PC-3 (cell line): Measurements from ENCODE around the gene TUBB. TPM values are rescaled to one million over a fixed set of nuclear protein-coding genes. Genes with fewer than 3 reads are reported as not detected.
A peak's percentile ranks its signal among the peaks of the same experiment; 100 is the strongest.

Experiments
- ATAC-seq: fragments of 200-7000 bp; cut with Tn5 transposase; 2 replicates; pipeline ENCODE4 v1.9.1; 2020; ENCODE audit warnings: mild to moderate bottlenecking, moderate library complexity
- BruUV-seq: library from RNA; stranded (reverse); fragments of 400-500 nt; replicated peaks from 2 replicates; lab custom pipeline; 2021; lab: Mats Ljungman, UMichigan
- CTCF ChIA-PET: fragments of 300-600 bp; sonication (Branson Sonifier 250); formaldehyde crosslinking; loops from one replicate; lab custom pipeline; 2022; ENCODE audit warnings: antibody characterized with exemption; lab: Charles Lee
- POLR2A ChIA-PET: fragments of 300-600 bp; sonication (Branson Sonifier 250); formaldehyde crosslinking; loops from one replicate; lab custom pipeline; 2022; ENCODE audit warnings: antibody characterized with exemption; ENCODE audit not compliant: unreplicated experiment; lab: Charles Lee
- DNase-seq: peaks from one replicate; pipeline ENCODE4 v3.0.0-alpha.2; 2015
- H2AFZ ChIP-seq: fragments of 300-600 bp; sonication (generic); 2 replicates; pipeline ENCODE4 v1.6.0; 2016; ENCODE audit warnings: antibody characterized with exemption, low read length
- H3F3A ChIP-seq: fragments of 300-600 bp; sonication (generic); one replicate; pipeline ENCODE4 v1.6.0; 2017; ENCODE audit warnings: antibody characterized with exemption, low read length, control low read depth, mild to moderate bottlenecking; ENCODE audit not compliant: unreplicated experiment
- H3K27ac ChIP-seq: fragments of 300-600 bp; sonication (generic); 2 replicates; pipeline ENCODE4 v1.5.1; 2016; ENCODE audit warnings: mild to moderate bottlenecking, low read length
- H3K27me3 ChIP-seq: fragments of 300-600 bp; sonication (generic); 2 replicates; pipeline ENCODE4 v1.6.1; 2016; ENCODE audit warnings: low read length, mixed read lengths
- H3K36me3 ChIP-seq: fragments of 300-600 bp; sonication (generic); 2 replicates; pipeline ENCODE4 v1.6.1; 2016; ENCODE audit warnings: low read depth, mixed run types, low read length, mixed read lengths
- H3K4me1 ChIP-seq: fragments of 300-600 bp; sonication (generic); 2 replicates; pipeline ENCODE4 v1.5.1; 2016; ENCODE audit warnings: low read length; ENCODE audit not compliant: insufficient read depth
- H3K4me2 ChIP-seq: fragments of 300-600 bp; sonication (generic); 2 replicates; pipeline ENCODE4 v1.6.0; 2016; ENCODE audit warnings: low read length
- H3K4me3 ChIP-seq: fragments of 300-600 bp; sonication (generic); 2 replicates; pipeline ENCODE4 v1.5.1; 2016; ENCODE audit warnings: mild to moderate bottlenecking, low read length, mixed read lengths
- H3K79me2 ChIP-seq: fragments of 300-600 bp; sonication (generic); 2 replicates; pipeline ENCODE4 v1.6.1; 2017; ENCODE audit warnings: low read length, mixed read lengths
- H3K9ac ChIP-seq: fragments of 300-600 bp; sonication (generic); 2 replicates; pipeline ENCODE4 v1.6.0; 2016; ENCODE audit warnings: mild to moderate bottlenecking, low read length
- H3K9me2 ChIP-seq: fragments of 300-600 bp; sonication (generic); replicated peaks from 2 replicates; pipeline ENCODE4 v1.6.1; 2016; ENCODE audit warnings: mixed run types, low read length, mixed read lengths
- H3K9me3 ChIP-seq: fragments of 300-600 bp; sonication (generic); 2 replicates; pipeline ENCODE4 v1.6.1; 2016; ENCODE audit warnings: low read length, mixed read lengths
- H4K20me1 ChIP-seq: fragments of 300-600 bp; sonication (generic); 2 replicates; pipeline ENCODE4 v1.6.1; 2016; ENCODE audit warnings: low read length, mixed read lengths
- CTCF ChIP-seq: fragments of 300-600 bp; sonication (generic); conservative IDR thresholded peaks from 2 replicates; pipeline ENCODE4 v1.5.1; 2017; ENCODE audit warnings: antibody characterized with exemption, low read depth, mild to moderate bottlenecking, low read length
- EZH2 ChIP-seq: fragments of 300-600 bp; sonication (generic); IDR thresholded peaks from one replicate; pipeline ENCODE4 v1.6.1; 2017; ENCODE audit warnings: antibody characterized with exemption, mild to moderate bottlenecking, low read length; ENCODE audit not compliant: unreplicated experiment
- EZH2phosphoT487 ChIP-seq: fragments of 300-600 bp; sonication (generic); IDR thresholded peaks from 2 replicates; pipeline ENCODE4 v1.6.1; 2018; ENCODE audit warnings: mild to moderate bottlenecking, antibody characterized with exemption, low read length, borderline replicate concordance
- intact Hi-C: fragments of 100-400 bp; cut with micrococcal nuclease; formaldehyde crosslinking; loops from 2 replicates; pipeline ENCODE4 v1.9.0; 2023
- total RNA-seq: library from RNA; depleted of rRNA; stranded (reverse); fragments of >200 nt; gene quantifications from 2 replicates; pipeline ENCODE4 v1.2.3, GENCODE V29; 2014

Gene TUBB
- total RNA-seq, 1 experiment from 2014 or later = 1,398 TPM

DNA sequence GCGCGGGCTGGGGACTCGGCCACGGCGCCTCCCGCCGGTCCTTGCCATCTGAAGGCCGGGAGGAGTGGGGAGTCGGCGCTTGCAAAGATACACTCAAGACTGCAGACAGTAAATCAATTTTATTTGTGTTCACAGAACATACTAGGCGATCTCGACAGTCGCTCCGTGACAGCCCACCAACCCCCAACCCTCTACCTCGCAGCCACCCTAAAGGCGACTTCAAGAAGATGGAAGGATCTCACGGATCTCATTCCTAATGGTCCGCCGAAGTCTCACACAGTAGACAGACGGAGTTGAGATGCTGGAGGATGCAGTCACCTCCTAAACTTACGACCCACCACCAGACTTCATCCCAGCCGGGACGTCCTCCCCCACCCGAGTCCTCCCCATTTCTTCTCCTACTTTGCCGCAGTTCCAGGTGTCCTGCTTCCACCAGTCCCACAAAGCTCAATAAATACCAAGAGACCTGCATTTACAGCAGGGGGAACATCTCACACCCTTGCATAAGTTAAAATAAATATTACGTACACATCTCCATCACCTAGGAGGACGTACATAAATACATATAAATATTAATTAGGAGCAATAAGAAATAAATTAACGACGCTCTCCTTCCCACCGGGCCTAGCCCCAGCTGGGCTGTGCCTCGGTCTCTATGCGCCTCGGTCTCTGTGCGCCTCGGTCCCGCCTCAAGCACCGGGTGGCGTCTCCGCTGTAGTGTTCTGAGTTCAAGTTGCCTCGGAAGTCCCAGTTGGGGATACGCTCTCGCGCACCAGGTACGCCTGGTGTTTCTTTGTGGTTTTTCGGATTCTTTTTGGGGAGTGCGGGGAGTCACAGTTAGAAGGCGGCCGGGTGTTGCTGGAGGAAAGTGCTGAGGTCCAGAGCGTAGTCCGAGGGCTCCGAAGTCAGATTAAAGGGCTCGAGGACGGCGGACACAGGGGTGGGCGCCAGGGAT, 23.2 kb downstream of the TUBB start:
- BruUV-seq = TSS peak; percentile 99
- no peak for TF ChIP-seq EZH2
- no peak for TF ChIP-seq EZH2phosphoT487
- TF ChIP-seq CTCF = no peak
- Histone ChIP-seq H3K4me1 (peaks cover 71% of the 10 kb centered on the region), H2AFZ (no peak overlapping the region), H3K9me2 (no peaks in the 10 kb centered on the region), H4K20me1 (peaks cover 9% of the 10 kb centered on the region), H3K79me2 (peaks cover 88% of the 10 kb centered on the region), H3K27me3 (no peaks in the 10 kb centered on the region), H3K9ac (peak overlapping the region; percentile 100), H3K4me3 (peak overlapping the region; percentile 91), H3K9me3 (no peaks in the 10 kb centered on the region), H3K36me3 (peaks cover 28% of the 10 kb centered on the region), H3K27ac (peak overlapping the region; percentile 98), H3F3A (peaks cover 14% of the 10 kb centered on the region), H3K4me2 (peak overlapping the region; percentile 85)
- DNase-seq (no peak), ATAC-seq (no peak)
- ChIA-PET CTCF (interaction anchor here (1.0 to 1.2 kb wide), 2 partner anchors 16 to 39 kb away, joined by 3 to 6 read pairs; no protein-coding TSS in a partner anchor), POLR2A (interaction anchor here (0.6 to 1.7 kb wide), 5 partner anchors 9 to 77 kb away, joined by 3 to 16 read pairs (median 8); no protein-coding TSS in a partner anchor)
- intact Hi-C loops = loop anchor here (5.0 kb wide), 1 partner anchor 134 kb away; no protein-coding TSS in a partner anchor

- peaks cover 80% of the 10 kb centered on the region for H3K79me2 ChIP-seq
- H3F3A ChIP-seq = peaks cover 15% of the 10 kb centered on the region
- DNase-seq (peak; percentile 90), ATAC-seq (peak; percentile 3)
- no peaks in the 10 kb centered on the region for H3K9me3 ChIP-seq
- no peaks in the 10 kb centered on the region for H3K27me3 ChIP-seq
- H2AFZ ChIP-seq = no peak within 1 kb of the TSS
- intact Hi-C loops = loop anchor here (5.0 kb wide), 1 partner anchor 133 kb away; no protein-coding TSS in a partner anchor
- no TSS peak for BruUV-seq
- peak within 1 kb of the TSS; percentile 85 for H3K4me2 ChIP-seq
- TF ChIP-seq CTCF = no peak; the same call in 1 of the 2 replicates
- no peak for TF ChIP-seq EZH2phosphoT487
- TF ChIP-seq EZH2 = no peak
- H3K4me3 ChIP-seq = peak within 1 kb of the TSS; percentile 91
- POLR2A ChIA-PET = interaction anchor here (0.5 to 1.1 kb wide), 9 partner anchors 8 to 78 kb away, joined by 3 to 8 read pairs (median 4); no protein-coding TSS in a partner anchor
- peaks cover 73% of the 10 kb centered on the region for H3K4me1 ChIP-seq
- no peaks in the 10 kb centered on the region for H3K9me2 ChIP-seq
- CTCF ChIA-PET = interaction anchor here (1.0 kb wide), 1 partner anchor 8 kb away, joined by 3 read pairs; no protein-coding TSS in a partner anchor
- H3K36me3 ChIP-seq = peaks cover 25% of the 10 kb centered on the region
- H3K9ac ChIP-seq = peak within 1 kb of the TSS; percentile 100
- peaks cover 9% of the 10 kb centered on the region for H4K20me1 ChIP-seq
- peak within 1 kb of the TSS; percentile 98 for H3K27ac ChIP-seq
Observed at GRCh38 chr6:30744054-30744805, 24.1 kb downstream of the TUBB start, which contains the start of gene IER3. IER3 (minus strand) TSS chr6:30744547; CDS start chr6:30744518, 29 bp downstream.
